Mesothelial cell of epicardium (in vitro differentiated cells): Measurements from ENCODE around the gene KREMEN2. TPM values are rescaled to one million over a fixed set of nuclear protein-coding genes. Genes with fewer than 3 reads are reported as not detected.
"Not testable (repeated sequence)": the region's sequence is repeated elsewhere in the genome, so short reads cannot be mapped to it uniquely, and the experiment has no call there.

ENCODE experiments used
- DNase-seq, 2 experiments: peaks; one replicate each; pipeline ENCODE4 v3.0.0; 2021; ENCODE audit warnings: low spot score in 2 of 2; ENCODE audit not compliant: unreplicated experiment in 2 of 2
- H3K27ac Mint-ChIP-seq: 2 replicates; pipeline ENCODE4 v1.8.0; 2021; ENCODE audit warnings: mixed read lengths
- H3K27me3 Mint-ChIP-seq: 2 replicates; pipeline ENCODE4 v1.8.0; 2021; ENCODE audit warnings: low read depth, mixed read lengths
- H3K36me3 Mint-ChIP-seq: 2 replicates; pipeline ENCODE4 v1.8.0; 2021; ENCODE audit warnings: mixed read lengths
- H3K4me1 Mint-ChIP-seq: 2 replicates; pipeline ENCODE4 v1.8.0; 2021; ENCODE audit warnings: mixed read lengths
- H3K4me3 Mint-ChIP-seq: 2 replicates; pipeline ENCODE4 v1.8.0; 2021; ENCODE audit warnings: mild to moderate bottlenecking, moderate library complexity, mixed read lengths
- H3K9me3 Mint-ChIP-seq: 2 replicates; pipeline ENCODE4 v1.8.0; 2021; ENCODE audit warnings: mixed read lengths
- CTCF ChIP-seq: fragments of 200-600 bp; sonication (generic); IDR thresholded peaks from one replicate; pipeline ENCODE4 v1.5.0; 2021; ENCODE audit warnings: antibody characterized with exemption; ENCODE audit not compliant: unreplicated experiment
- total RNA-seq: library from RNA; stranded (reverse); gene quantifications from 3 replicates; pipeline ENCODE4 v1.2.1, GENCODE V29; 2021

KREMEN2 gene
- total RNA-seq, 1 donor from 2014 or later, result 29.1 TPM

GRCh38 chr16:2930236-2930635 lies 33.8 kb upstream of the KREMEN2 start:
- H3K4me3 Mint-ChIP-seq, result no peak overlapping the region
- TF ChIP-seq CTCF, result no peak
- no peaks in the 10 kb centered on the region for H3K9me3 Mint-ChIP-seq
- no peak overlapping the region for H3K27ac Mint-ChIP-seq
- H3K4me1 Mint-ChIP-seq, result peaks cover 11% of the 10 kb centered on the region
- no peak for DNase-seq
- no peaks in the 10 kb centered on the region for H3K27me3 Mint-ChIP-seq
- H3K36me3 Mint-ChIP-seq, result peaks cover 13% of the 10 kb centered on the region

- not testable (repeated sequence) for H3K27me3 Mint-ChIP-seq, H3K4me1 Mint-ChIP-seq, DNase-seq, H3K9me3 Mint-ChIP-seq, H3K4me3 Mint-ChIP-seq, H3K27ac Mint-ChIP-seq
- H3K36me3 Mint-ChIP-seq, result peaks cover 15% of the 10 kb centered on the region
These were observed 32.7 kb upstream of the KREMEN2 start for GRCh38 chr16:2931231-2931914.

DNA sequence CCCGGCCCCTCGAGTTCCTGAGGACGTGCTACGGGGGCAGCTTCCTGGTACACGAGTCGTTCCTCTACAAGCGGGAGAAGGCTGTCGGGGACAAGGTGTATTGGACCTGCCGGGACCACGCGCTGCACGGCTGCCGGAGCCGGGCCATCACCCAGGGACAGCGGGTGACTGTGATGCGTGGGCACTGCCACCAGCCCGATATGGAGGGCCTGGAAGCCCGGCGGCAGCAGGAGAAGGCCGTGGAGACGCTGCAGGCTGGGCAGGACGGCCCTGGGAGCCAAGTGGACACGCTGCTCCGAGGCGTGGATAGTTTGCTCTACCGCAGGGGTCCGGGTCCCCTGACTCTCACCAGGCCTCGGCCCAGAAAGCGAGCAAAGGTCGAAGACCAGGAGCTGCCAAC lies 30.9 kb upstream of the KREMEN2 start:
- Mint-ChIP-seq H3K27me3 (no peaks in the 10 kb centered on the region), H3K9me3 (no peaks in the 10 kb centered on the region), H3K4me1 (no peaks in the 10 kb centered on the region), H3K27ac (no peak overlapping the region), H3K36me3 (peaks cover 15% of the 10 kb centered on the region), H3K4me3 (no peak overlapping the region)
- no peak for DNase-seq
- no peak for TF ChIP-seq CTCF

DNA sequence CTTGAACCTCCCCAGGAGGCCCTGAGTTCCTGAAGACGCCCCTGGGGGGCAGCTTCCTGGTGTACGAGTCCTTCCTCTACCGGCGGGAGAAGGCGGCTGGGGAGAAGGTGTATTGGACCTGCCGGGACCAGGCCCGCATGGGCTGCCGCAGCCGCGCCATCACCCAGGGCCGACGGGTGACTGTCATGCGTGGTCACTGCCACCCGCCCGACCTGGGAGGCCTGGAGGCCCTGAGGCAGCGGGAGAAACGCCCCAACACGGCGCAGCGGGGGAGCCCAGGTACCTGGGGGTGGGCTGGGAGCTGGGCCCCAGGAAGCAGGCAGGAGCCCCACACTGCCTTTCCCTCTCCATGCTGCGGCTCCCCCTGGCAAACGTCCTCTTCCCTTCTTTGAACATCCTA lies 30.4 kb upstream of the KREMEN2 start:
- TF ChIP-seq CTCF, result no peak
- H3K4me1 Mint-ChIP-seq, result no peaks in the 10 kb centered on the region
- H3K4me3 Mint-ChIP-seq, result no peak overlapping the region
- no peaks in the 10 kb centered on the region for H3K9me3 Mint-ChIP-seq
- no peak for DNase-seq
- H3K27ac Mint-ChIP-seq, result no peak overlapping the region
- peaks cover 15% of the 10 kb centered on the region for H3K36me3 Mint-ChIP-seq
- no peaks in the 10 kb centered on the region for H3K27me3 Mint-ChIP-seq

- TF ChIP-seq CTCF, result no peak
- no peak overlapping the region for H3K27ac Mint-ChIP-seq
- H3K36me3 Mint-ChIP-seq, result peaks cover 16% of the 10 kb centered on the region
- DNase-seq, result no peak
- H3K4me3 Mint-ChIP-seq, result no peak overlapping the region
- no peaks in the 10 kb centered on the region for H3K9me3 Mint-ChIP-seq
- H3K27me3 Mint-ChIP-seq, result no peaks in the 10 kb centered on the region
- H3K4me1 Mint-ChIP-seq, result no peaks in the 10 kb centered on the region
These were observed 29.6 kb upstream of the KREMEN2 start for GRCh38 chr16:2934450-2934849.

DNA sequence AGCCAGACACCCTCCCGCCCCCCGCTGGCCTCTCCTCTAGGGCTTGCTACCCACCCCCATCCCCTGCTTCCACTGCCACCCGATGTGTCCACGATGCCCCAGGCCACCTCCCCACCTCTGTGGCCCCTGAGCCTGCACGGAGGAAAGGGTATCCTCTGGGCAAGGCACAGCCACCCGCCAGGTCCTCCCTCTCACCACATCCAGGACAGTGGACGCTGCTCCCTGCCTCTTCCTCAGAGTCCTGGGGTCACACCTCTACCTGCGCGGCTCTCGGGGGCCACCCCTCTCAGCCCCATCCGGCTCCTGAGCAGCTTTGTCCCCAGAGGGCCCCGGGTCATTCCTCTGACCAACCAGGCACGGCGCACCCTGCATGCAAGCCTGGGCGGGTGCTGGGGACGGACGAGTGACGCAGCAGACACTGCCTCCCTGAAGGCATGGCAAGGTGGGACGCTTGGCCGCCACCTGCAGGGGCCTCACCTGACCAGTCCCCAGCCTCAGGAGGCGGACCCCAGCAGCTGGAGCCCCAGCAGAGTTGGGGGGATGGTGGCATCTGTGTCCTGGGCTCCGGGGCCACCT lies 27.6 kb upstream of the KREMEN2 start:
- Mint-ChIP-seq H3K4me3 (no peak overlapping the region), H3K27me3 (no peaks in the 10 kb centered on the region), H3K27ac (no peak overlapping the region), H3K9me3 (no peaks in the 10 kb centered on the region), H3K4me1 (no peaks in the 10 kb centered on the region), H3K36me3 (peaks cover 23% of the 10 kb centered on the region)
- no peak for TF ChIP-seq CTCF
- no peak for DNase-seq
